SK-N-SH (cell line): ENCODE measurements around the gene METTL23. TPM values are rescaled to one million over a fixed set of nuclear protein-coding genes. Genes with fewer than 3 reads are reported as not detected.

ENCODE experiments used
- CTCF ChIA-PET: fragments of 300-600, 350-600 bp; formaldehyde crosslinking; extraction: SDS; loops from one replicate; lab custom pipeline; 2021; lab: Yijun Ruan, JAX
- POLR2A ChIA-PET: fragments of 350-600 bp; sonication (Branson Sonifier 250); formaldehyde crosslinking; extraction: SDS; loops from one replicate; lab custom pipeline; 2020; ENCODE audit warnings: antibody characterized with exemption, inconsistent platforms; lab: Yijun Ruan, JAX
- DNase-seq: peaks from one replicate; pipeline ENCODE4 v3.0.0; 2012
- H2AFZ ChIP-seq: fragments of 200-600 bp; sonication (generic); 2 replicates; pipeline ENCODE4 v1.8.1; 2016; ENCODE audit warnings: antibody characterized with exemption, mild to moderate bottlenecking, low read depth
- H3F3A ChIP-seq: fragments of 200-600 bp; sonication (generic); replicated peaks from 2 replicates; pipeline ENCODE3; 2016; ENCODE audit warnings: antibody characterized with exemption, mild to moderate bottlenecking; ENCODE audit not compliant: insufficient read depth
- H3K27ac ChIP-seq, 2 experiments: fragments of 200-500 bp in 1 of 2; fragments of 200-600 bp in 1 of 2; sonication (Bioruptor generic) in 1 of 2; sonication (generic), shearing (Covaris generic) in 1 of 2; 2 replicates each; pipeline versions ENCODE4 v1.5.1 to v1.6.1; 2014 to 2016; ENCODE audit warnings: low read depth in 2 of 2, inconsistent platforms in 1 of 2, low read length in 1 of 2, mild to moderate bottlenecking in 1 of 2, mixed read lengths in 1 of 2
- H3K27me3 ChIP-seq: fragments of 200-600 bp; sonication (generic), shearing (Covaris generic); 2 replicates; pipeline ENCODE4 v1.6.1; 2016; ENCODE audit warnings: mixed run types; ENCODE audit not compliant: insufficient read depth
- H3K36me3 ChIP-seq, 2 experiments: fragments of 200-500 bp in 1 of 2; fragments of 200-600 bp in 1 of 2; sonication (Bioruptor generic) in 1 of 2; sonication (generic) in 1 of 2; replicated peaks in 1 of 2; 2 replicates each; pipeline versions ENCODE3 to v1.5.1; 2014 to 2016; ENCODE audit warnings: low read length in 1 of 2, mild to moderate bottlenecking in 1 of 2; ENCODE audit not compliant: insufficient read depth in 2 of 2, control insufficient read depth in 1 of 2
- H3K4me1 ChIP-seq, 2 experiments: fragments of 200-500 bp in 1 of 2; fragments of 200-600 bp in 1 of 2; sonication (Bioruptor generic) in 1 of 2; sonication (generic), shearing (Covaris generic) in 1 of 2; 2 replicates each; pipeline versions ENCODE4 v1.5.1 to v1.6.1; 2014 to 2016; ENCODE audit warnings: low read depth in 1 of 2, low read length in 1 of 2, mixed run types in 1 of 2; ENCODE audit not compliant: insufficient read depth in 2 of 2, control insufficient read depth in 1 of 2
- H3K4me2 ChIP-seq: fragments of 200-600 bp; sonication (generic), shearing (Covaris generic); 2 replicates; pipeline ENCODE4 v1.6.1; 2017; ENCODE audit warnings: mixed run types
- H3K4me3 ChIP-seq, 2 experiments: fragments of 200-500 bp in 1 of 2; fragments of 200-600 bp in 1 of 2; sonication (Bioruptor generic) in 1 of 2; sonication (generic), shearing (Covaris generic) in 1 of 2; 2 replicates each; pipeline versions ENCODE4 v1.5.1 to v1.8.1; 2014 to 2016; ENCODE audit warnings: low read depth in 2 of 2, inconsistent platforms in 1 of 2, low read length in 1 of 2, mild to moderate bottlenecking in 1 of 2, mixed read lengths in 1 of 2, moderate library complexity in 1 of 2
- H3K79me2 ChIP-seq: fragments of 200-600 bp; sonication (generic); 2 replicates; pipeline ENCODE4 v1.8.1; 2017; ENCODE audit warnings: mild to moderate bottlenecking; ENCODE audit not compliant: insufficient read depth
- H3K9ac ChIP-seq: fragments of 200-600 bp; sonication (generic); 2 replicates; pipeline ENCODE4 v1.6.1; 2017; ENCODE audit warnings: mixed run types
- H3K9me2 ChIP-seq: fragments of 200-600 bp; sonication (generic); 2 replicates; pipeline ENCODE4 v1.6.1; 2017; ENCODE audit warnings: mixed run types
- H3K9me3 ChIP-seq: fragments of 200-600 bp; sonication (generic); 2 replicates; pipeline ENCODE4 v1.6.1; 2017; ENCODE audit warnings: mixed run types, mild to moderate bottlenecking, moderate library complexity
- H4K20me1 ChIP-seq: fragments of 200-600 bp; sonication (generic); 2 replicates; pipeline ENCODE4 v1.6.1; 2017; ENCODE audit warnings: mild to moderate bottlenecking, mixed run types; ENCODE audit not compliant: insufficient read depth
- CTCF ChIP-seq: fragments of 200-600 bp; sonication (generic); IDR thresholded peaks from 2 replicates; pipeline ENCODE4 v1.6.1; 2017; ENCODE audit warnings: antibody characterized with exemption, mild to moderate bottlenecking, moderate library complexity
- EZH2phosphoT487 ChIP-seq: fragments of 200-600 bp; sonication (generic); IDR thresholded peaks from 2 replicates; pipeline ENCODE4 v1.6.1; 2017; ENCODE audit warnings: low read depth, mixed run types, mild to moderate bottlenecking, antibody characterized with exemption, moderate library complexity, borderline replicate concordance
- MAX ChIP-seq: IDR thresholded peaks from 2 replicates; pipeline ENCODE4 v1.4.0; 2012; ENCODE audit warnings: low read depth
- MXI1 ChIP-seq: IDR thresholded peaks from 2 replicates; pipeline ENCODE4 v1.6.1; 2012; ENCODE audit warnings: mild to moderate bottlenecking, low read depth, low read length, improper control_type of control experiment
- NFIC ChIP-seq: IDR thresholded peaks from 2 replicates; pipeline ENCODE4 v1.4.0; 2012; ENCODE audit warnings: borderline replicate concordance
- POLR2AphosphoS5 ChIP-seq: IDR thresholded peaks from 2 replicates; pipeline ENCODE4 v1.6.1; 2012; ENCODE audit warnings: low read depth, low read length
- REST ChIP-seq: IDR thresholded peaks from 2 replicates; pipeline ENCODE4 v1.6.1; 2012; ENCODE audit warnings: mild to moderate bottlenecking, low read depth, low read length, moderate library complexity
- SIN3A ChIP-seq: IDR thresholded peaks from 2 replicates; pipeline ENCODE4 v1.6.1; 2012; ENCODE audit warnings: low read depth, mild to moderate bottlenecking, low read length, moderate library complexity, borderline replicate concordance
- TAF1 ChIP-seq: IDR thresholded peaks from 2 replicates; pipeline ENCODE4 v1.6.1; 2012; ENCODE audit warnings: low read depth, mild to moderate bottlenecking, low read length, moderate library complexity, borderline replicate concordance
- TCF12 ChIP-seq: IDR thresholded peaks from 2 replicates; pipeline ENCODE4 v1.4.0; 2012
- USF2 ChIP-seq: fragments of 150-350 bp; IDR thresholded peaks from 2 replicates; pipeline ENCODE4 v1.6.1; 2017; ENCODE audit warnings: antibody characterized with exemption, low read length, low read depth, borderline replicate concordance
- YY1 ChIP-seq: IDR thresholded peaks from 2 replicates; pipeline ENCODE4 v1.4.0; 2012; ENCODE audit warnings: low read depth, mild to moderate bottlenecking
- WGBS: methylation state at CpG from one replicate; pipeline ENCODE4 v1.1.6; 2017; ENCODE audit warnings: low lambda C conversion rate; 5-methylcytosine and 5-hydroxymethylcytosine counted together
- polyA plus RNA-seq, 3 experiments: library from polyadenylated mRNA; depleted of rRNA; stranded (reverse); fragments of >200 nt; gene quantifications; 2 replicates each; pipeline ENCODE4 v1.2.3, GENCODE V29; 2012

METTL23 gene
- polyA plus RNA-seq, 1 of the 3 experiments (the other 2 are of a cell fraction), result 75.9 TPM

- Histone ChIP-seq H3K4me1 (peaks cover 34 to 44% of the 10 kb centered on the region in 2 experiments), H3K79me2 (peaks cover 91% of the 10 kb centered on the region), H3K4me2 (peak overlapping the region; percentile 86), H3K9me2 (no peaks in the 10 kb centered on the region), H3K9ac (peak overlapping the region; percentile 95), H3K36me3 (peaks cover 47 to 56% of the 10 kb centered on the region in 2 experiments), H3K27me3 (no peaks in the 10 kb centered on the region), H2AFZ (no peak overlapping the region), H3K9me3 (no peaks in the 10 kb centered on the region), H3F3A (peaks cover 42% of the 10 kb centered on the region), H3K4me3 (peak overlapping the region; percentile 91 to 100), H3K27ac (peak overlapping the region; percentile 98 to 99), H4K20me1 (peaks cover 53% of the 10 kb centered on the region)
- ChIA-PET POLR2A (interaction anchor here (0.7 to 4.6 kb wide), 9 partner anchors 9 to 382 kb away, joined by 3 to 47 read pairs (median 4); partner anchors contain the start of genes JMJD6 and METTL23), CTCF (interaction anchor here (0.6 to 5.8 kb wide), 11 partner anchors 9 to 353 kb away, joined by 3 to 34 read pairs (median 4); partner anchors contain the start of genes JMJD6 and METTL23)
- WGBS, result under 1% methylated on average over 20 of the region's 20 CpGs
- TF ChIP-seq MXI1 (0 out of 2 replicates have a peak, but pooled peaks have one; percentile 1), POLR2AphosphoS5 (peak; percentile 6; the same call in 1 of the 2 replicates), MAX (peak; percentile 28; the same call in 1 of the 2 replicates), REST (no peak)
- DNase-seq, result no peak
Observed at GRCh38 chr17:76735586-76736348, 9.1 kb downstream of the METTL23 start.

GRCh38 chr17:76736349-76737081 is 9.9 kb downstream of the METTL23 start:
- DNase-seq, result peak; percentile 86
- no peaks in the 10 kb centered on the region for H3K9me3 ChIP-seq
- H3K9ac ChIP-seq, result peak overlapping the region; percentile 95
- peak overlapping the region; percentile 86 for H3K4me2 ChIP-seq
- H3K27ac ChIP-seq, result peak overlapping the region; percentile 98 to 99
- no peaks in the 10 kb centered on the region for H3K27me3 ChIP-seq
- ChIA-PET CTCF (interaction anchor here (0.8 to 5.8 kb wide), 6 partner anchors 10 to 330 kb away, joined by 3 to 34 read pairs (median 8); partner anchors contain the start of genes JMJD6, METTL23 and MGAT5B), POLR2A (interaction anchor here (0.6 to 4.6 kb wide), 13 partner anchors 9 to 402 kb away, joined by 3 to 47 read pairs (median 4); partner anchors contain the start of genes JMJD6 and METTL23)
- under 1% methylated on average over 58 of the region's 117 CpGs for WGBS
- H4K20me1 ChIP-seq, result peaks cover 48% of the 10 kb centered on the region
- H3K9me2 ChIP-seq, result no peaks in the 10 kb centered on the region
- H2AFZ ChIP-seq, result no peak overlapping the region
- peaks cover 34 to 44% of the 10 kb centered on the region in 2 experiments for H3K4me1 ChIP-seq
- H3K4me3 ChIP-seq, result peak overlapping the region; percentile 91 to 100
- peaks cover 37% of the 10 kb centered on the region for H3F3A ChIP-seq
- H3K36me3 ChIP-seq, result peaks cover 46 to 55% of the 10 kb centered on the region in 2 experiments
- peaks cover 90% of the 10 kb centered on the region for H3K79me2 ChIP-seq
- TF ChIP-seq EZH2phosphoT487, result no peak
- TF ChIP-seq TAF1, result peak; percentile 81
- peak; percentile 30 for TF ChIP-seq CTCF
- no peak for TF ChIP-seq TCF12
- TF ChIP-seq NFIC, result no peak
- peak; percentile 77; the same call in 1 of the 2 replicates for TF ChIP-seq SIN3A
- peak; percentile 95 for TF ChIP-seq YY1
- no peak for TF ChIP-seq USF2
